ENCODE measurements around the gene TPMT. TPM values are rescaled to one million over a fixed set of nuclear protein-coding genes. Genes with fewer than 3 reads are reported as not detected.
A peak's percentile ranks its signal among the peaks of the same experiment; 100 is the strongest.

Gene TPMT
- total and polyA plus RNA-seq, 2 of the 13 experiments (the other 11 are each of a cell fraction or from before 2014, with no cell fraction given) = 11.1 to 22.8 TPM

GRCh38 chr6:18122128-18123093 is 32.5 kb downstream of the TPMT start, which contains the start of gene NHLRC1 (continued):
- TF ChIP-seq HNF1B (CRISPR knock-in tag; IDR thresholded peaks at IDR 0.05) (peak; percentile 96), ZNF740 (CRISPR knock-in tag; IDR thresholded peaks at IDR 0.05) (peak; percentile 70; the same call in 1 of the 2 replicates), MAF1 (CRISPR knock-in tag; IDR thresholded peaks at IDR 0.05; ENCODE audit: borderline replicate concordance) (0 out of 2 replicates have a peak, but pooled peaks have one; percentile 82), ZNF772 (CRISPR knock-in tag; IDR thresholded peaks at IDR 0.05) (peak; percentile 91; the same call in 1 of the 2 replicates), HOMEZ (CRISPR knock-in tag; IDR thresholded peaks at IDR 0.05; ENCODE audit: low read depth) (peak; percentile 81; the same call in 1 of the 2 replicates), HNRNPK (IDR thresholded peaks at IDR 0.05; ENCODE audit: low read depth, low read length, poor library complexity, severe bottlenecking) (no peak), SAP130 (CRISPR knock-in tag; IDR thresholded peaks at IDR 0.05; ENCODE audit: low read depth) (peak; percentile 88), RFX5 (IDR thresholded peaks at IDR 0.05; ENCODE audit: low read depth, low read length) (no peak), SMAD1 (CRISPR knock-in tag; IDR thresholded peaks at IDR 0.05; ENCODE audit: borderline replicate concordance, low read depth) (peak; percentile 98; the same call in 1 of the 2 replicates), NFKBIZ (CRISPR knock-in tag; IDR thresholded peaks at IDR 0.05) (peak; percentile 96), ISL2 (CRISPR knock-in tag; IDR thresholded peaks at IDR 0.05) (peak; percentile 92), EED (CRISPR knock-in tag; IDR thresholded peaks at IDR 0.05) (peak; percentile 80; the same call in 1 of the 2 replicates), ZNF569 (CRISPR knock-in tag; IDR thresholded peaks at IDR 0.05; ENCODE audit: borderline replicate concordance) (no peak), ZNF441 (CRISPR knock-in tag; IDR thresholded peaks at IDR 0.05; ENCODE audit: borderline replicate concordance) (peak; percentile 34; the same call in 1 of the 2 replicates), ZNF20 (CRISPR knock-in tag; IDR thresholded peaks at IDR 0.05) (no peak), HMG20A (CRISPR knock-in tag; IDR thresholded peaks at IDR 0.05; ENCODE audit: borderline replicate concordance) (peak; percentile 84; the same call in 1 of the 2 replicates), TSC22D2 (CRISPR knock-in tag; IDR thresholded peaks at IDR 0.05; ENCODE audit: borderline replicate concordance) (peak; percentile 95), ZSCAN31 (CRISPR knock-in tag; IDR thresholded peaks at IDR 0.05; ENCODE audit: low read depth) (peak; percentile 91), ZNF687 (CRISPR knock-in tag; IDR thresholded peaks at IDR 0.05) (peak; percentile 99), ZNF274 (CRISPR knock-in tag; IDR thresholded peaks at IDR 0.05) (peak; percentile 99), MTF1 (CRISPR knock-in tag; IDR thresholded peaks at IDR 0.05) (no peak)

All from HepG2 (cell line).